ENCODE results near the gene TDRD3.

TDRD3 gene

GRCh38 chr13:60431108-60431700 is 34.2 kb downstream of the TDRD3 start:
- Histone ChIP-seq H3K27me3 (ENCODE audit: control insufficient read depth, low read length) (no peaks in the 10 kb centered on the region), H4K20me1 (ENCODE audit: control insufficient read depth, insufficient read depth, low read depth, low read length) (no peaks in the 10 kb centered on the region), H3F3A (ENCODE audit: control insufficient read depth, insufficient read depth) (0 out of 2 replicates have a peak, but pooled peaks cover 3% of the 10 kb centered on the region), H3K4me1 (ENCODE audit: control insufficient read depth, low read length) (peaks cover 18% of the 10 kb centered on the region), H3K4me3 (ENCODE audit: low read length) (no peak overlapping the region), H3K4me2 (ENCODE audit: low read length) (no peak overlapping the region), H3K9me2 (replicated peaks; ENCODE audit: control insufficient read depth, low read length) (no peaks in the 10 kb centered on the region), H3K27ac (ENCODE audit: low read depth, low read length) (no peak overlapping the region), H3K9me3 (ENCODE audit: control insufficient read depth, insufficient read depth, low read length) (no peaks in the 10 kb centered on the region; the same call in 1 of the 2 replicates), H3K79me2 (ENCODE audit: control insufficient read depth, low read length) (peaks cover 7% of the 10 kb centered on the region), H3K36me3 (ENCODE audit: control insufficient read depth, low read length) (no peaks in the 10 kb centered on the region)
- TF ChIP-seq CTCF (IDR thresholded peaks at IDR 0.05; ENCODE audit: low read depth, low read length, poor library complexity, severe bottlenecking) (peak; percentile 72), EZH2phosphoT487 (IDR thresholded peaks at IDR 0.05; ENCODE audit: borderline replicate concordance, low read length) (no peak)

DNA sequence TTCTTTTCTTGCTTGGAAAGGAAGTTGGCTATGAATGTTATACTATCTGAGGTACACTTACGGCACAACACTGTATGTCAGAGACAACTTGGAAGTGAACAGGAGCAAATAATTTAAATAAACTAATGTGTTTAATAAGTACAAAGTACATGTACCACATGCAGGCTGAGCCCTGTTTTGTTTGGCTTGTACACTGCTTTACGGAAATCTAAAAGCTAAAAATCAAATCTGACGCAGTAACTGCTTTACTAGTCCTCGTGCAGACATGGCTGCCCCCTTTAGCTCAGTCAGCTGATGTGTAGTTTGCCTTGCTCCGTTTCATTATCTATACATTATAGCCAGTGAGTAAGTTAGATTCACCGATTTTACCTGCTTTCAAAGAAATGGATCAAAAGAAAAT is 36.5 kb downstream of the TDRD3 start:
- Histone ChIP-seq H3K27me3 (ENCODE audit: control insufficient read depth, low read length) (no peaks in the 10 kb centered on the region), H3K4me3 (ENCODE audit: low read length) (no peak overlapping the region), H3K4me2 (ENCODE audit: low read length) (no peak overlapping the region), H3K27ac (ENCODE audit: low read depth, low read length) (no peak overlapping the region), H3F3A (ENCODE audit: control insufficient read depth, insufficient read depth) (0 out of 2 replicates have a peak, but pooled peaks cover 3% of the 10 kb centered on the region), H3K79me2 (ENCODE audit: control insufficient read depth, low read length) (peaks cover 23% of the 10 kb centered on the region), H3K36me3 (ENCODE audit: control insufficient read depth, low read length) (no peaks in the 10 kb centered on the region), H3K9me3 (ENCODE audit: control insufficient read depth, insufficient read depth, low read length) (peaks cover 2% of the 10 kb centered on the region; the same call in 1 of the 2 replicates), H3K9me2 (replicated peaks; ENCODE audit: control insufficient read depth, low read length) (no peaks in the 10 kb centered on the region), H3K4me1 (ENCODE audit: control insufficient read depth, low read length) (peaks cover 9% of the 10 kb centered on the region), H4K20me1 (ENCODE audit: control insufficient read depth, insufficient read depth, low read depth, low read length) (no peaks in the 10 kb centered on the region)
- TF ChIP-seq CTCF (IDR thresholded peaks at IDR 0.05; ENCODE audit: low read depth, low read length, poor library complexity, severe bottlenecking), result no peak
- TF ChIP-seq EZH2phosphoT487 (IDR thresholded peaks at IDR 0.05; ENCODE audit: borderline replicate concordance, low read length), result no peak

DNA sequence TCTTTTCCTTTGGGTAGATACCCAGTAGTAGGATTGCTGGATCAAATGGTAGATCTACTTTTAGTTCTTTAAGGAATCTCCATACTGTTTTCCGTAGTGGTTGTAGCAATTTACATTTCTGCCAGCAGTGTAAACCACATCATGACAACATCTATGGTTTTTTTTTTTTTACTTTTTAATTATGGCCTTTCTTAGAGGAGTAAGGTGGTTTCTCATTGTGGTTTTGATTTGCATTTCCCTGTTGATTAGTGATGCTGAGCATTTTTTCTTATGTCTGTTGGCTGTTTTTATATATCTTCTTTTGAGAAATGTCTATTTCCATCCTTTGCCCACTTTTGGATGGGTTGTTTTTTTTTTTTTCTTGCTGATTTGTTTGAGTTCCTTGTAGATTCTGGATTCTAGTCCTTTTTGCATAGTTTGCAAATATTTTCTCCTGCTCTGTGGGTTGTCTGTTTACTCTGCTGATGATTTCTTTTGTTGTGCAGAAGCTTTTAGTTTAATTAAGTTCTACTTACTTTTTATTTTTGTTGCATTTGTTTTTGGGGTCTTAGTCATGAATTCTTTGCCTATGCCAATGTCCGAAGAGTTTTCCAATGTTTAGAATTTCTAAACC is 38.8 kb downstream of the TDRD3 start:
- TF ChIP-seq CTCF (IDR thresholded peaks at IDR 0.05; ENCODE audit: low read depth, low read length, poor library complexity, severe bottlenecking) (no peak), EZH2phosphoT487 (IDR thresholded peaks at IDR 0.05; ENCODE audit: borderline replicate concordance, low read length) (no peak)
- Histone ChIP-seq H3K27ac (ENCODE audit: low read depth, low read length) (no peak overlapping the region), H3K36me3 (ENCODE audit: control insufficient read depth, low read length) (no peaks in the 10 kb centered on the region), H4K20me1 (ENCODE audit: control insufficient read depth, insufficient read depth, low read depth, low read length) (no peaks in the 10 kb centered on the region), H3F3A (ENCODE audit: control insufficient read depth, insufficient read depth) (no peaks in the 10 kb centered on the region), H3K9me3 (ENCODE audit: control insufficient read depth, insufficient read depth, low read length) (peaks cover 2% of the 10 kb centered on the region; the same call in 1 of the 2 replicates), H3K27me3 (ENCODE audit: control insufficient read depth, low read length) (no peaks in the 10 kb centered on the region), H3K9me2 (replicated peaks; ENCODE audit: control insufficient read depth, low read length) (no peaks in the 10 kb centered on the region), H3K4me3 (ENCODE audit: low read length) (no peak overlapping the region), H3K4me2 (ENCODE audit: low read length) (no peak overlapping the region), H3K4me1 (ENCODE audit: control insufficient read depth, low read length) (peaks cover 9% of the 10 kb centered on the region), H3K79me2 (ENCODE audit: control insufficient read depth, low read length) (peaks cover 27% of the 10 kb centered on the region)
